Epidermal melanocyte (primary cell): ENCODE results near the gene SELENOH.

Experiments used
- DNase-seq: peaks from one replicate; pipeline ENCODE4 v3.0.0; 2011; ENCODE audit warnings: low spot score; ENCODE audit not compliant: insufficient read length

Gene SELENOH

DNA sequence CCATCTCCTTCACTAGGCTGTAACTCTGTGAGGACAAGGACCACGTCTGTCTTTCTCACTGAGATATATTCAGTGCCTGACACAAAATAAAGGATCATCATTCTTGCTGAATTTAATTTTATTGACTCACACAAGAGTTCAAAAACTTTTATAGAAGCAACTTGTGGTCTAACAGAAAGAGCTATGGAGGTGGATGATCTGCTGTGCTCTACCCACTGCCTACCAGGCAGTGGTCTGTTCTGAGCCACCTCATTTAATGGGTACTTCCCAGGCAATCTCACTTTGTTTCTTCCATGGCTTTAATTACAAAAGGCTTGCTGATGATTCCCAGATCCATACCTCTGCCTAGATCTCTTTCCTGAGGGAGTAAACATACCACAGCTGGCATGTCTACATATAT is 5.6 kb downstream of the SELENOH start:
- no peak for DNase-seq

DNA sequence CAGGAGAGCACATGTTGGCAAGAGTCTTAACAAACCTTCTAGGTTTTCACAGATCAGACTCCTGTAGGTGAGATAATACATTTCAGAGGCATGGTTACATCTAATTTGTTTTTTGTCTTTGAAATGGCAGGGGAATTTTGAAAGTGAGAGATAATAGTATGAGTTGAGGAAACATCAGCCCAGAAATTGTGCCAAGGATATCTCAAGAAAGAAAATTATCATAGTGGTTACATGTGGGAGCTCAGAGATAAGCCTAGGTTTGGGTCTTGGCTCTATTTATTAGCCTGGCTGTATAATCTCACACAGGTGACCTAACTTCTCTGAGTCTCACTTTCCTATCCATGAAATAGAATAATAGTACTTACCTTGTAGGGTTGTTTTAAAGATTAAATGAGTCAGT is 9.9 kb downstream of the SELENOH start:
- no peak for DNase-seq

DNA sequence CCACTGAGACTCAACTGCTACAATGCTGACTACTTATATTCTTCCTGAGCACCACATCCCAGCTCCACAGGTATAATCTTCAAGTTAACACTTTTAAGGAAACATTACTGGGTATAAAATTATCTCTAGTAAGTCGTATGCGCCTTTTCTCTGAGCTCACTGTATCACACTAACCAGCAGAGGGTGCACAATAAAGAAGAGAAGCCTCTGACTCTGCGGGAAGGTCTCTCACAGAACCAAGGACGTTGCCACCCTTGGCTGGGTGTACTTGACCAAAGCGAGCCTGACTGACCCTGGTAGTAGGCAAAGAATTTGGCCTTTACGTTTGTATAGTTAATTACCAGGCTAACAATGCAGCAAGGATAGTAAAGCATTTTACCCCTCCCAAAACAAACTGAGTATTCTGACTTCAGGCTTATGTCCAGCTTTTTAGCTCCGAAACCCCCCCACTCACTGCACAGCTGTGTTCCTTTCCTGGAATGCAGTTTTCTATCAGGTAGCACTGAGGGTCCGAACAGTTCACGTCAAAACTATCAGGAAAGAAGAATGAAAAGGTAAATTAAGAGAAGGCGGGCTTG is 10.5 kb downstream of the SELENOH start, which contains the start of gene BTBD18:
TSS of gene BTBD18 (minus strand) at position 144 of the 578 bp plus-strand sequence. CDS start 631 bp downstream, outside the sequence.
- DNase-seq = no peak

DNA sequence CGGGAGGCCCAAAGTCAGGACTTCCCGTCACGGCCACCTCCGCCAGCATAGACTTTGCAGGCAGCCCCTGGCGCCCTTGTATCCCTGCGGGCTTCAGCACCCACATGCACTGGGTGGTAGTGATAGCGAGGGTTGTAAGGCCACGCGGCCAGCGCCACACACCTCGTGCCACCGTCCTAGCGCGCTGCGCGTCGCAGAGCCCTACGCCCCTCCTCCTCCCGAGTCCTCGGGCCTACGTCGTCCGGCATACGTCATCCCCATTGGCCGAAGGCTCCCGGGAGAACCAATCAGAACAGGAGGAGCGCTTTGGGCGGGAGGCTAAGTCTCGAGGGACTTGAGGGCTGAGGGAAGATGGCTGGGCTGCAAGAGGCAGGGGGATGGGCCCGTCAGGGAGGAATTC is 11.7 kb downstream of the SELENOH start:
- DNase-seq = no peak

DNA sequence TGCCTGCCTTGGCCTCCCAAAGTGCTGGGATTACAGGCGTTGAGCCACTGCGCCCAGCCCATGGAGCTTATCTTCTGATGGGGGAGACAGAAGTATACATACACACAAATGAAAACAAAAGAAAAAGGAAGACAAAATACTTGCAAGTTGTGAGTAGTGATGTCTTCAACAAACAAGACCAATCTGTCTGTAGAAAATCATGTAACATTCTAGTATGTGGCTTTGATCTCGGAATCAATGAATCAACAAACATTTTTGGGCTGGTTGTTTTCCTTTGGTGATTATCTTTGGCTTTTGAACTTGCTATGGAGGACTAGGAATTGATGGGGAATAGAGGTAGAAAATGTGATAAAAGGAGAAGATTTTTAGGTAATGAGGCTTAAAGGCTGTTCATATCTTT is 16.9 kb downstream of the SELENOH start:
- DNase-seq = no peak

DNA sequence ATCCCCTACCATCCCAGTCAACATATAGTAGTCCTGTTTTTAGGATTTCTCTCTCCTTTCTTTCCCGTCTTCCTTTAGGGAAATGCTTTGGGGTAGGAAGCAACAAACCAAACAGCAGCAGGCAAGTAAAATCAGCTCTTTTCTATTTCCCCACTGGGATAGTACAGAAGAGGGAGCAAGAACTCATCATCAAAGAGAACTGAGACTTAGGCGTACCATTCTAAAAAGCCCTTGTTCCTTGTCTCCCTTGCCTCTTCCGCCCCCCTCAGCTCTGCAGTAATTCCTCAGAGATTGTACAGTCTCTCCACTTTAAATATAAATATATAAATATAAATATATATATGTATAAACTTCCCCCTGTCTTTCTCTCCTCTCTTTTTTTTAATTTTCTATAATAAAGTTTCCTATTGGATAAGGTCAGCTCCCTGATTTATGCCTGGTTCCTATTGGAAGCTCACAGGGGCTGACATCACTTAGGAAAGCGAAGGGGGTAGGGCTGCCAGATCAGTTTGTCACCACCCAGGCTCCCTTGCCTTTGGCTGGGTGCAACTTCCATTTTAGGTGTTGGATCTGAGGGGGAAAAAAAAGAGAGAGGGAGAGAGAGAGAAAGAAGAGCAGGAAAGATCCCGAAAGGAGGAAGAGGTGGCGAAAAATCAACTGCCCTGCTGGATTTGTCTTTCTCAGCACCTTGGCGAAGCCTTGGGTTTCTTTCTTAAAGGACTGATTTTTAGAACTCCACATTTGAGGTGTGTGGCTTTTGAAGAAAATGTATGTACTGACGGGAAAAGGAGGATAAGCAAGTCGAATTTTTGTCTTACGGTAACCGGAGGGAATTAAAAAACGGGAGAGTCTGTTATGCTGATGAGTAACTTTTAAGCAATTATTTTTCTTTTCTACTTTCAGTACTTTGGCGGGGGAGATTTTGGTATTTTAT is 20.3 kb downstream of the SELENOH start, which contains the start of gene CTNND1:
TSS of gene CTNND1 (plus strand) at position 502 of the 934 bp plus-strand sequence. CDS start 29,677 bp downstream, outside the sequence.
- peak; percentile 99 for DNase-seq

DNA sequence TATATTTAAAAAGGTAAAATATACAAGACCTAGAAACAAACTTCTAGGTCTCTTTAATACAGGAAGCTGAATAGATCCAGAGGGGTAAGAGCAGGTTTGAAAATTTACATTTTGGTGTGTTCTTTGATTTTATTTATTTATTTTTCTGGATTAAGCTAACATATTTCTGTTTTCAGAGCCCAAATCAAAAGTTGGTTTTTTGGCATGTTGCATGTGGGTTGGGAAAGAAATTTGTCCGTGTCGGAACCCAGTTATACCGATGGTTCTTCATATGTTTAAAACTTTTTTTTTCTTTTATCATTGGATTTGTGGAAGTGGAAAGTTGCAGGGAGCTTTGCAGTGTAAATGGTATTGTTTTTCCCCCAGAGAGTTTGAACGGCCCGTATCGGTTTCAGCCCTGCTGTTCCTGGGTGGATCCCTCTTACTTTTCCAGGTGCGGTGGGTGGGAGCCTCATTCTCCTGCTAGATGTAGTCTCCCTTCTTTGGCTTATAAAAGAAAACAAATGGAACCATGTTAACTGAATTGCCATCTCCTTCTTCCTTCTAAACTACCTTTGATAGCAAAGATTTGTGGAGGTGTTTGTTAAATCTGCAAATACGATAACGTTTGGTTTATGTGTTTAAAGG is 21.1 kb downstream of the SELENOH start:
- no peak for DNase-seq

DNA sequence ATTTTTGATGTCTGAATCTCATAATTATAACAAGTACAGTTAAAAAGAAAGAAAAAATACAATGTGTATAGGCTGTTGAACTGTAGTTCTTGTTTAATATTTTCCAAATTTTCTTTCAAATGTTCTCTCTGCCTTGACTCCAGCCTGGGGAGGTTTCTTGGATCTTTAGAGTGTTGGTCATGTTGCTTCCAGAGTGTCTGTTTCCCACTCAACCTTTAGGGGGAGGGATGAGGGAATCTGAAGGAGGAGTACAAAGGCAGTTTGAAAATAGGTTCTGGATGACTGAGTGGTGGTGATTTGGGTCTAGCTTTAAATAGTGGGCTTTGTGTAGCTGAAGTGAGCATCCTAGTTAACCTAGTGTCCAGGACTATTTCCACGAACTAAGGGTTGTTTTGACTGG is 22.3 kb downstream of the SELENOH start:
- DNase-seq = peak; percentile 53

DNA sequence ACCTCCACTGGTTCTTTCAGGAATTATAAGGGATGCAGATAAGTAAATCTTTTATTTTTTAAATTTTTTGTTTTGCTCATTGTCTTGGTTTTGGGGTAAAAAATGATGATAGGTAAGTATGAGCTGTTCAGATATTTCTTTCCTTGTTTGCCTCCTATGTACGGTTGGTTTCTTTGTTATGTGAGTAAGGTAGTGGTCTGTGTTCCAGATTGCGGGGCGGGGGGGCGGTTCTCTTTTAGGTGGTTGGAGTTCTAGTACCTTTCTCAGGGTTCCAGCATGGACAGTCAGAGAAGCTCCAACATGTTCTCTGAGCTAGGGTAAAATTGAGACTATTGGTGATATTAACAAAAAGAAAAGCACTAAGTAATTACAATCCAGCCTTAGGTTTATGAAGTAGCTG is 22.7 kb downstream of the SELENOH start:
- DNase-seq = no peak

DNA sequence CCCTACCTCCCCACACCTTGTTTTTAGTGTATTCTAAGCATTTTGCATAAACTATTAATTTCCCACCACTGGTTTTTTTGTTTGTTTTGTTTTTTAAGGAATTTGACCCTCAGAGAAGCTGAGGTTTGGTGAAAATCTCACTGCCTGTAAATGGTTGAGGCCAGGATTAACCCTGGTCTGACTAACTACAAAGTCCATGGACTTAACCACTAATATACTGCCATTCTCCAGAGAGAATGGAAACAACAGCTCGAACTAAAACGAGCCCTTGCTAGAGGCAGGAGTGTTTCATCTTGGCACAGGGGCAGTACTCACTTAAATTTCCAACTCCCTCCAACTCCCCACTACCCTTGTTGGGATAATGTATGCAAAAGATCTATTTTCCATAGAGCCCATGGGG is 23.3 kb downstream of the SELENOH start:
- no peak for DNase-seq

DNA sequence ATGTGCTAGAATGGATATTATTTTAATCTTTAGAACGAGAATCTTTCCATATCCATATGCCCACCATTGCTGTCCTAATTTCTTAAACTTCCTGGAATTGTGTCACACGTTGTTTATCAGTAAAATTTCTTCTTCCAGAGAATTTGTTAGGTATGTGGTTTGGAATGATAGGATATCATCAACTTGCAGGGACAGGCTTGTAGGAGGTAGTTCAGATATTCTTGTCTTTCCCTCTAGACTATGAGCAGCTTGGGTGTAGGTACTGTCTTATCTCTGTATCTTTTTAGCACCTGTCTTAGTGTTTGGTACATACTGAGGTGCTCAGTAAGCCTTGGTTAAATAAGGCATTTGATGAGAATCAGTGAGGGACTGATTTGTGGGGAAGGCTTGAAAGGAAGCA is 23.7 kb downstream of the SELENOH start:
- no peak for DNase-seq

DNA sequence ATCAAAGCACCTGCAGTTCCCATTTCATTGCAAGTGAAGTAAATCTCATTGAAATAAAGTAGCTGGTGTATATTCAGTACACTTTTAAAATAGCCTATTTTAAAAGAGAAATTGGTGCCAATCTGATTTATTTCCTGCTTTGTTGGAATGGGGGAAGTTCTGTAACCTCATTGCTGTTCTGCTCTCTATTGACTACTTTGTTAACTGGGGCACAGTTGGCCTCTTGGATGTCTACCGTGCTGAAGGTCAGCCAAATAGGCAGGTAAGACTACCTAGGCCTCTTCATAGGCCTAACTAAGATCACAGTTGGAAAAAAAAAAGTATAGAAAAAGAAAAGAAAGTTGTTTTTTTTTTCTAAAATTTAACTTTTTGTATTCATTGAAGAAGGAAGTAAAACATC is 29.5 kb downstream of the SELENOH start:
- DNase-seq = no peak

DNA sequence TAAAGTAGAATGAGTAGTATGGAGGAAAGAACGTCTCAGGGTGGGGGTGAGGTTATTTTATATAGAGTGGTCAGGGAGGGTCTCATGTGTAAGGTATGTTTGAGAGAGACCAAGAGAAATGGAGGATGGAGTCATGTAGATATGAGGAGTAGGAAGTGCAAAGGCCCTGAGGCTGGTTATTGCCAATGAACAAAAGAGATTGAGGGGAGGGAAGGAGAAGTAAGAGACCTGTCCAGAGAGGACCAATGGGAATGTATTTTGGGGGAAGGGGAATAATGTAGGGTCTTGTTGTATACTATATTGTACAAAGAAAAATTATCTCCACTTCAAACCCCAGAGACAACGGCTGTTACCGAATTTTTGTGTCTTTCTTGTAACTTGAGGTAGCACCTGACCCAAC is 30.1 kb downstream of the SELENOH start:
- DNase-seq = no peak

DNA sequence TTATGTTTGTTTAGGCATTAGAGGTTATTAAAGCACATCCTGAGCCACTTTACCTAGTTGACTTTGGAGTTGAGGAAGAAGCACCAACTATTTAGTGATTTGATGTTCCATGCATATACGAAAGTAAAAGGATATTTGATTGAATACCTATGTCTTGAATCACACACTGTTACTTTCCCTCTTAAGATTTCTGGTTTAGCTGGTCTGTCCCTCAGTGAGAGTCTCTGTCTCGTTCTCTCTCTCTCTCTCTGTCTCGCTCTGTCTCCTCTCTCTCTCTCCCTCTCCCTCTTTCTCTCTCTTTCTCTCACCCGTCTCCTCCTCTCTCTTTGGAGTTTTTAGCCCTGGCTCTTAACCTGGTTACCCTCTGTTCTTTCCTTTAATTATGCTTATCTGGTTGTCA is 31.3 kb downstream of the SELENOH start:
- no peak for DNase-seq

DNA sequence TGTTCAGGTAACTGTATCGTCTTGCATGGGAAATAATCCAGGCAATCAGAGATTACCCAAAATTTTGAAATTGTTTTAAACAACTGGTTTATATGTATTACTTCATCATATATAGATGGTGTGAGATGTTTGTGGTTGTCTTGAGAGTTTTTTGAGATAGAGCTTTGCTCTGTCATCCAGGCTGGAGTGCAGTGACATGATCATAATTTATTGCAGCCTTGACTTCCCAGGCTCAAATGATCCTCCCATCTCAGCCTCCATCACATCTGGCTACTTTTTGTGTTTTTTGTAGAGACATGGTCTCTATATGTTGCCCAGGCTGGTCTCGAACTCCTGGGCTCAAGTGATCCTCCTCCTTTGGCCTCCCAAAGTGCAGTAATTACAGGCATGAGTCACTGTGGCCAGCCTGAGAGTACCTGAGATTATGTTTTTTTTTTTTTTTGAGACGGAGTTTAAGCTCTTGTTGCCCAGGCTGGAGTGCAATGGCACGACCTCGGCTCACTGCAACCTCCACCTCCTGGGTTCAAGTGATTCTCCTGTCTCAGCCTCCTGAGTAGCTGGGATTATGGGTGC is 31.8 kb downstream of the SELENOH start:
- no peak for DNase-seq

DNA sequence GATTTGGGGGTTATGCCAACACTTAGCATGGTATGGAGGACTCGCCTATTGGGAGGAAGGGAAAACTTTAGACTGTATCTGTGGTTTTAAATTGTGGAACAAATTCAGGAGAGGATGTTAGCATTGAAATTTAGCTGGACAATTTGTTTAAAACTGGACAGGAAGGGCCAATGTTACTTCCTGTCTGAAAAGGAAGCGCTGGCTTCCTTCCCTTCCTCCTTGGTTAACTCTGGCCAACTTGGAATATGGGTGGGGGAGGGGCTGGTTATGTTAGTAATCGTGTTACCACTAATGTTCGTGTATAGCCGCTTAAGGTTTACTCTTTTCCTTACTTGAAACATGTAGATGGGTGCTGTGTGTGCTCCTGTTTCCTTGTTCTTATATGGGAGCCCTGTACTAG is 34.2 kb downstream of the SELENOH start:
- no peak for DNase-seq

DNA sequence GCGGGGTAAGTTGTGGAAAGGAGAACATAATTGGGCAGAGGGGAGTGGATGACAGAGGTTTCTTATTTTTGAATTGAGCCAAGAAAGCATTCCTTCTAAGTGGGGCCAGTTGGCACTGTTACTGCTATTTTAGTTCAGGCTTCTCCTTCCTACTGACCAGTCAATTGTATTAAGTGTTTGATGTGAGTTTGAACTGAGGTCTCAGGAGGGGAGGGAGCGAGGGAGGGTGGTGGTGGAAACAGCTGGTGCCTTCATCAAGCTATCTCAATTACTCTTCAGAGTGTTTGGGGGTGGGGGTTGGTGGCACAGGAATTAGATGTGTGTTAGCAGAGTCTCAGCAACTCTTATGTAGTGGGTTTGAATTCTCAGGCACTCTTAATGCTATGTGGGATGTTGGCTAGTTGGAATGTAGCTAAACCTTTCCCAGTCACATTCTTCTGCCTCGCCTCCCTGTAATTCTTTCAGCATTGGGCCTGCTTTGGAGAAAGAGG is 34.8 kb downstream of the SELENOH start:
- DNase-seq = no peak

DNA sequence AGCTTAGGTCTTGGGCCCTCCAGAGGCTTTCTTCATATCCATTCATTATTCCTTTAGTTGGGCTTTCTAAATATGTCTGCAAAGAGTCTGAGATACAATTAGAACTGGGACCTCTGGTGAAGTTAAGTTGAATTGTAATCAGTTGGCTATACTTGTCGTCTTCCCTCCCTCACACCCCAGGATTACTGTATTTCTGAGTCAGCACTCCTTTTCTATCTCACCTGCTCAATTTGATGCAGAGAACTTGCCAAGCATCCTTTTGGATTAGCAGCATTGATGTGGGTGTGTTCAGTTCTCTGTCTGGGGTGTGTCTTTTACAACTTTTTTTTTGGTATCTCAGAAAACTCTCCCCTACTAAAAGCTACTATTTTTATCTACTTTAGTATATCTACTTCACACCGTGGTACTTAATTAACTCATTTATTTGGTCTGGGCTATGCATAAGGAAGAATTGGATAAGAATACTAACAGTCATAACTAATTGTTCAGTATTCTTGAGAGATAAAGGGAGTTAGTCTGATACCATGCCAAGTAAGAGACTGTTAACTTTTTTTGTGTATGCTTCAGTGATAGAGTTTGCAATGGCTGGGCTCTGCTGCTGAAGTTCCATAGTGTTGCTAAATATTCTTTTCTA is 35.4 kb downstream of the SELENOH start:
- DNase-seq = no peak

DNA sequence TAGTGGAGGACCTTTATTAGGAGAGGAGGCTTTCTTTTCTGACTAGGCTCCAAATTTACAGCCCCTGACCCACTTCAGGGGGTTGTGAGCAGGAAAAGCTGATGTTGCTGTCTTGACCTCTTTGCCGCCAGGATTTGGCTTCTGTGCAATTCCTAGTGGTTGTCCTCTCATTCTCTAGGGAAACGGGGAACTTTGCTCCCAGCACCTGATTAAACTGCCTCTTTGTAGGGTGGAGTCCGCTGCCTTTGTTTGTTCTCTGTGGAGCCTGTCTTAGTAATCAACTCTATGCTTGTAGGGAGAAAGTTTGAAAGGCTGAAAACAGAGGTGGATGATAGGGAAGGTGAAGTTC is 36.7 kb downstream of the SELENOH start:
- DNase-seq = no peak

DNA sequence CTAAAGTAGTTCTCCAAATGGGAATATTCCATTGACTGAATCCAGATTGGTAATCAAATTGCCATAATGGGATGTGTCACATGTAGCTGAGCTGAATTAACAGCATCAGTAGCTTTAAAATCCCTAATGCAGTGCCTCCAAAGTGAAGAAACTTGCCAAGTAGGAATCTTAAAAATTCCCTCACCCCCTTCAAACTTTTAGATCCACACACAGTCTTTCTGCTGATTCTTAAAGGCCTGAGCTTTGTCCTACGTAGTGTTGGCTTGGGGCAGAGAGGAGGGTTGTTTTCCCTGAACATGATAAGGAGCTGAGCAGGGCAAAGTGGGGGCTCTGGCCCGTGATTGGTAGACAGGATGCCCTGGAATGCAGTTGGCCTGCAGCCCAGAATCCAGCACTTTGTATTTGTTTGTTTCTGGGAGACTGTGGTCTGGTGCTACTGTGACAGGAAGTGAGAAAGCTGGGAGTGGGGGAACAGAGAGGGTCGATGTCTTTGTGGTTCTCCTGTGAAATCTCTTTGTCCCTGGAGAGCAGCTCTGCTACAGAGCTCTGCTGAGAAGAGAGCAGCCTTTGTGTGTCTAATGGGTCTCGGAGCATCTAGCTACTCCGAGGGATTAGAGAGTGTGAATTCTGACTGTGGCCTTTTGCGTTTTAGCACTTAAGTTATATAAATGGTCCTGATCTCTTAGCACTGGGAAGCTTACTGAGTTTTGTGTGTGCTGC is 37.2 kb downstream of the SELENOH start:
- peak; percentile 84 for DNase-seq

DNA sequence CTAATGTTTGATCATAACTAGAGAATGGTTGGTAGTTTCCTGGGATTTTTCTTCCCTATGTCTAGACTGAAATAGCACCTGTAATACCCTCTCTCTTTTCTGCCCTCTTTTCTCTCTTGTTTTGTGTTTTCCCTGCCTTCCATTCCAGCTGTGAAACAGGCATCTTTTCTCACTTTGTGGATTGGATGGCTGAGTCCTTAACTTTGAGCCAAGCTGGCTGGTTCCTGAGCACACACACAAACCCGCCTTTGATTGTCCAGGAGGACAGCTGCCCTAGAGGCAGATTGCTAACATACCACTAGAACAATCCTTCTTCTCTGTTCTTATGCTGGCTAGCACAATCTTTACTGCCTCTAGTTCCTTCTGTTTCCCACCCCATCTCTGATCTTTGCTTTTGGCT is 38.0 kb downstream of the SELENOH start:
- DNase-seq = peak; percentile 64
